ENCODE results near the gene TNKS1BP1. TPM values are rescaled to one million over a fixed set of nuclear protein-coding genes. Genes with fewer than 3 reads are reported as not detected.

The TNKS1BP1 gene
- total RNA-seq, 3 donors from 2014 or later (not counting 1 experiment from before 2014, with no cell fraction given) = 4.3 to 9.3 (median 7.5) TPM

- H3K9me3 Mint-ChIP-seq = no peaks in the 10 kb centered on the region
- Histone ChIP-seq H3K4me1 (ENCODE audit: control insufficient read depth, insufficient read depth, low read length) (peaks cover 15% of the 10 kb centered on the region), H3K27ac (ENCODE audit: low read length) (no peak overlapping the region), H3K9me3 (ENCODE audit: control insufficient read depth, insufficient read depth, low read length) (no peaks in the 10 kb centered on the region), H3K4me3 (ENCODE audit: low read length) (no peak overlapping the region), H3K36me3 (ENCODE audit: control insufficient read depth, insufficient read depth, low read length) (no peaks in the 10 kb centered on the region), H3K27me3 (ENCODE audit: control insufficient read depth, insufficient read depth, low read length) (no peaks in the 10 kb centered on the region)
- ATAC-seq (no peak), DNase-seq (no peak)
- peak overlapping the region; percentile 2 for H3K4me3 Mint-ChIP-seq
- intact Hi-C loops (cut with micrococcal nuclease) = no loop called here
- peak overlapping the region in 1 of 2 donors; percentile 79 for H3K27ac Mint-ChIP-seq
- H3K36me3 Mint-ChIP-seq = no peaks in the 10 kb centered on the region
- no peaks in the 10 kb centered on the region for H3K27me3 Mint-ChIP-seq (ENCODE audit: low read depth in 2 of 2)
- TF ChIP-seq CTCF (IDR thresholded peaks at IDR 0.05) = no peak
- H3K4me1 Mint-ChIP-seq = peaks cover 6 to 24% of the 10 kb centered on the region in 2 donors
- 88% methylated on average over 6 of the region's 6 CpGs for WGBS (ENCODE audit: insufficient coverage)
These were observed 14.1 kb downstream of the TNKS1BP1 start for GRCh38 chr11:57310630-57311086.

GRCh38 chr11:57310091-57310490, 14.7 kb downstream of the TNKS1BP1 start:
- H3K36me3 ChIP-seq (ENCODE audit: control insufficient read depth, insufficient read depth, low read length) = no peaks in the 10 kb centered on the region
- H3K4me1 ChIP-seq (ENCODE audit: control insufficient read depth, insufficient read depth, low read length) = peaks cover 10% of the 10 kb centered on the region
- peaks cover 6 to 24% of the 10 kb centered on the region in 2 donors for H3K4me1 Mint-ChIP-seq
- H3K9me3 Mint-ChIP-seq = no peaks in the 10 kb centered on the region
- H3K36me3 Mint-ChIP-seq = no peaks in the 10 kb centered on the region
- H3K27me3 Mint-ChIP-seq (ENCODE audit: low read depth in 2 of 2) = no peaks in the 10 kb centered on the region
- H3K27ac ChIP-seq (ENCODE audit: low read length) = no peak overlapping the region
- H3K27me3 ChIP-seq (ENCODE audit: control insufficient read depth, insufficient read depth, low read length) = no peaks in the 10 kb centered on the region
- no peaks in the 10 kb centered on the region for H3K9me3 ChIP-seq (ENCODE audit: control insufficient read depth, insufficient read depth, low read length)
- H3K4me3 Mint-ChIP-seq = no peak overlapping the region
- no peak overlapping the region for H3K4me3 ChIP-seq (ENCODE audit: low read length)
- intact Hi-C loops (cut with micrococcal nuclease) = no loop called here
- ATAC-seq (no peak), DNase-seq (no peak)
- TF ChIP-seq CTCF (IDR thresholded peaks at IDR 0.05) = no peak
- peak overlapping the region in 1 of 2 donors; percentile 79 for H3K27ac Mint-ChIP-seq
- 93% methylated on average over 6 of the region's 6 CpGs for WGBS (ENCODE audit: insufficient coverage)

- H3K9me3 ChIP-seq (ENCODE audit: control insufficient read depth, insufficient read depth, low read length) = no peaks in the 10 kb centered on the region
- intact Hi-C loops (cut with micrococcal nuclease) = no loop called here
- H3K4me3 ChIP-seq (ENCODE audit: low read length) = no peak overlapping the region
- peaks cover 10% of the 10 kb centered on the region for H3K4me1 ChIP-seq (ENCODE audit: control insufficient read depth, insufficient read depth, low read length)
- Mint-ChIP-seq H3K9me3 (no peaks in the 10 kb centered on the region), H3K4me3 (no peak overlapping the region), H3K36me3 (no peaks in the 10 kb centered on the region), H3K27ac (peak overlapping the region in 1 of 2 donors; percentile 79), H3K4me1 (peaks cover 6 to 24% of the 10 kb centered on the region in 2 donors), H3K27me3 (ENCODE audit: low read depth in 2 of 2) (no peaks in the 10 kb centered on the region)
- H3K36me3 ChIP-seq (ENCODE audit: control insufficient read depth, insufficient read depth, low read length) = no peaks in the 10 kb centered on the region
- H3K27ac ChIP-seq (ENCODE audit: low read length) = no peak overlapping the region
- 95% methylated on average over 24 of the region's 24 CpGs for WGBS (ENCODE audit: insufficient coverage)
- no peaks in the 10 kb centered on the region for H3K27me3 ChIP-seq (ENCODE audit: control insufficient read depth, insufficient read depth, low read length)
- ATAC-seq (no peak), DNase-seq (no peak)
- no peak for TF ChIP-seq CTCF (IDR thresholded peaks at IDR 0.05)
These were observed 15.4 kb downstream of the TNKS1BP1 start for GRCh38 chr11:57309106-57310059.

All from natural killer cell (primary cell).